IPS-NIHi7 (cell line): ENCODE data around the gene SPDYE1.
"Not testable (repeated sequence)": the region's sequence is repeated elsewhere in the genome, so short reads cannot be mapped to it uniquely, and the experiment has no call there.

Experiments used
- DNase-seq: peaks from one replicate; pipeline ENCODE4 v3.0.0; 2012; ENCODE audit warnings: mixed read lengths; ENCODE audit errors: extremely low spot score

Gene SPDYE1

DNA sequence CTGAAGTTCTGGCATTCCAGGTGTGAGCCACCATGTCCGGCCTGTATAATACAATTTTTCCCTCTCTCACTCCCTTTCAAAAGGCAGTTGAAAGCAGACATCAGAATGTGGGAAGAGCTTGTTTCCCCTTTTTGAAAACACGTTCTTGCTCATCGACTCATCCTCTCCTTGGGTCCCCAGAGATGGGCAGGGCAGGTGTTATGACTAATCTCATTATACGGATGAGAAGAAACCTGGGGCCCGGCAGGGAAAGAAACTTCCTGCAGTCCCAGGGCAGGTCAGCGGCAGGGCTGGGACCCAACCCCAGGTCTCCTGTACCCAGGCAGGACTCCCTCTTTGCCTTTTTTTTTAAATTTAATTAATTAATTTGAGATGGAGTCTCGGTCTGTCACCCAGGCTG, 4.8 kb upstream of the SPDYE1 start:
- DNase-seq, result not testable (repeated sequence)

DNA sequence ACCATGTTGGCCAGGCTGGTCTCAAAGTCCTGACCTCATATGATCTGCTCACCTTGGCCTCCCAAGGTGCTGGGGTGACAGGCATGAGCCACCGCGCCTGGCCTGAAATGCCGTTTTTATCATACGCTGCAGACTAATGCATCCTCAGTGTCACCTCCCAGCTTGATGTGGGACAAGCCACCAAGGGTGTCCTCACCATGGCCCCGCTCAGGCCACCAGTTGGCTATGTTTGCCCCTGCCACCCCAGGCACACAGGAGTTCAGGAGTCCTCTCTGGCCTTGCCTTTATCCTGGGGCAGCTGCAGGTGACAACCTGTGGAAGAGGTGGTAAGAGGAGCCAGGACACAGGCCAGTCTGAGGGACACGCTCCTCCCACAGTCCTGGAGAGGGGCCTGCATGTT, 3.0 kb upstream of the SPDYE1 start:
- not testable (repeated sequence) for DNase-seq

DNA sequence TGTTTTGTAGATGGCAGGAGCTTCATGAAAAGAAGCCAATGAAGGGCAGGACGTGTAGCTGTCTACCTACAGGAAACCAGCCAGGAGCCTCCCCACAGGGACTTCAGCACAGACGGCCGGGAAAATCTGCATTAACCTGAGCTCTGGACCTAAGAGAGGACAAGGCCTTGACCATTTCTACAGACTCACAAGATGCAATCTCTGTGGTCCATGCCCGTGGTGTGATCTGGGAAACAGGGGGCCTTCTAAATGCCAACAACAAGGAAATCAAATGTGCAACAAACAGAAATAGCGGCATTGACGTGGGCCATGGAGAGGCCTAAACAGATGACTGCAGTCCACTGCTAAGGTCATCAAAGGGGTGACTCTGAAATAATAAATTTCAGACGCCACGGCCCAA, 14.4 kb downstream of the SPDYE1 start:
- DNase-seq, result not testable (repeated sequence)

- not testable (repeated sequence) for DNase-seq
These were observed 17.4 kb downstream of the SPDYE1 start for GRCh38 chr7:44015090-44015489.

DNA sequence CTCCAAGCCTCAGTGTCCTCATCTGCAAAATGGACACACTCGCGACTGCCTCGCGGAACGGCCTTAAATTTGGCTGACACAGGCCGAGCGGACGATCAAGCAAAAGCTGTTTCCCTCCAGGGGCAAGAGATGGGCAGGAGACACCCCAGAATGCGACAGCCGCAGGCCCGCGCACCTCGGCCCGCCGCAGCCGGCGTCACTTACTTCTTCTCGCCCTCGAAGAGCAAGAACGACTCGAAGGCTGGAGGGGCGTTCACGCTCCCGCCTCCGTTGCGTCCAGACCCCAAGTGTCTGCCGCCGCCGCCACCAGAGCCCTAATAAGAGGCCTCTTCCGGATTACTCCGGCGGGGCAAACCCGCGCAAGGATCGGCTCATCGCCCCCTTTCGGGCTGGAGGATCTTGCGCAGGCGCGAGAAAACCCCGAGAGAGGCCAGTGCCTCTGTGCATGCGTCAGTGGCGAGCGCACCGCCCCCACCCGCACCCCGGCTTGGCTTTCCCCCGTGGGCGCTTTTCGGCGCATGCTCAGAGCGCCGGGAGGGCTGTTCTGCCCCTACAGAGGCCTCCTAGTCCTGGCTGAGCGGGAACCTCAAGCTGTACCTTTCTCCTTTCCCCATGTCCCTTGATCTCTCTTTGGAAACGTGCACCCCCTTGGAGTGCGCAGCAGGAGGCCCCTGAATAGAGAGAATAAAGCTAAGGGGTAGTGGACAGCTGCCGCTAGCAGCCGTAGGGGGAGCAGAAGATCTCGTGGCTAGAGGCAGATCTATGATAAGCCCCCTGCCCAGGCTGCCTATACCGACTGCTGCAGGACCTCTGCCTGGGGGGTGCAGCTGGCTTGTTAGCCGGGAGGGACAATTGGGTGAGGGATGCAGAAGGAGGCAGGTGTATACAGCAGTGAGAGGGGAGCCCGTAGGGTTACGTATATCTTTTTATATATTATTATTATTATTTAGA, 21.4 kb downstream of the SPDYE1 start:
- DNase-seq, result peak; percentile 96

DNA sequence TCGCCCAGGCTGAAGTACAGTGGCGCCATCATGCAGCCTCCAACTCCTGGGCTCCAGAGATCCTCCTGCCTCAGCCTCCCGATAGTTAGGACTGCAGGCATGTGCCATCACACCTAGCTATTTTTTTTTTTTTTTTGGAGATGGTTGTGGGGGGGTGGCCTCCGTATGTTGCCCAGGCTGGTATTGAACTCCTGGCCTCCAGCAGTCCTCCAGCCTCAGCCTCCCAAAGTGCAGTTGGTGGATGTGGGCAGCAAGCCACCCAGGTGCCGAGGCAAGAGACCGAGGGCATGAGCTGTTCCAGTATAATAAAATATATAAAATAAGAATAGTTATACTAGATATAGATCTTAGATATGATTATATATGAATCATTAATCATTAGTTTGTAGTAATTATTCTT, 22.1 kb downstream of the SPDYE1 start:
- not testable (repeated sequence) for DNase-seq

DNA sequence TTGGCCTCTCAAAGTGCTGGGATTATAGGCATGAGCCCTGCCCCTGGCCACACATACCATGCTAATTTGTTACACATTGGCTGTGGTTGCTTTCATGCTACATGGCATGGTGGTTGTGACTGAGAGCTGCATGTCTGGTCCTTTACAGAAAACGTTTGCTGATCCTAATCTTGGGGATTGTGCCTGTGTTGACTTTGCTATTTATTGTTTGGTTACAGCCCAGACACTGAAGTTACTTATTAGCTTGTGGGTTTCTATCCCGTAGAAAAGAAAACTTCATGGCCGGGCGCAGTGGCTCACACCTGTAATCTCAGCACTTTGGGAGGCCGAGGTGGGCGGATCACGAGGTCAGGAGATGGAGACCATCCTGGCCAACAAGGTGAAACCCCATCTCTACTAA, 24.4 kb downstream of the SPDYE1 start:
- not testable (repeated sequence) for DNase-seq

GRCh38 chr7:44022796-44023467, 25.2 kb downstream of the SPDYE1 start:
- not testable (repeated sequence) for DNase-seq

- not testable (repeated sequence) for DNase-seq
These were observed 31.7 kb downstream of the SPDYE1 start for GRCh38 chr7:44029433-44029832.

DNA sequence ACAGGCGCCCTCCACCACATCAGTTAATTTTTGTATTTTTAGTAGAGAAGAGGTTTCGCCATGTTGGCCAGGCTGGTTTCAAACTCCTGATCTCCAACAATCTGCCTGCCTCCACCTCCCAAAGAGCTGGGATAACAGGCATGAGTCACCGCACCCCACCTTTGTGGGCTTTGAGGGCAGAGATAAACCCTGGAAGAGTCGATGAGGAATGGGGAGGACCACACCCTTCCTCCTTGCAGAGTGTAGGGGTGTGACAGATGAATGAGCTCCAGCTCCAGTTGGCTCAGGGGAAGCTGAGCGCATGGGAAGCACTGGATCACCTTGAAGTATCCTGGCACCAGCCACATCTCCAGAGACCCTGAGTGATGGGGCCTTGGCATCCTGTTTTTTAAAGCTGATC, 32.3 kb downstream of the SPDYE1 start:
- not testable (repeated sequence) for DNase-seq

DNA sequence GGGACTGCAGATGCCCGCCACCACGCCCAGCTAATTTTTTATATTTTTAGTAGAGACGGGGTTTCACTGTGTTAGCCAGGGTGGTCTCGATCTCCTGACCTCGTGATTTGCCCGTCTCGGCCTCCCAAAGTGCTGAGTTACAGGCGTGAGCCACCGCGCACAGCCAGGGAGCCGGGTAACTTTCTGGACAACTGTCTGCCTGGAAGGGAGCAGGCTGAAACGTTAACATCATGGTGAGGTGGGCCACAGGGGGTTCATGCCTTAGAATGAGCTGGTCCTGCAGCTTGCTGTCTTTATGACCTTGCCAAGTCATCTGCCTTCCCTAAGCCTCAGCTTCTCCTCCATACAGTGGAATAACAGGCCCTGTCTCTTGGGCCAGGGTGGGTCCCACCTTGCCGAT, 33.6 kb downstream of the SPDYE1 start:
- DNase-seq, result not testable (repeated sequence)

- DNase-seq, result not testable (repeated sequence)
These were observed 34.3 kb downstream of the SPDYE1 start for GRCh38 chr7:44032031-44032430.

DNA sequence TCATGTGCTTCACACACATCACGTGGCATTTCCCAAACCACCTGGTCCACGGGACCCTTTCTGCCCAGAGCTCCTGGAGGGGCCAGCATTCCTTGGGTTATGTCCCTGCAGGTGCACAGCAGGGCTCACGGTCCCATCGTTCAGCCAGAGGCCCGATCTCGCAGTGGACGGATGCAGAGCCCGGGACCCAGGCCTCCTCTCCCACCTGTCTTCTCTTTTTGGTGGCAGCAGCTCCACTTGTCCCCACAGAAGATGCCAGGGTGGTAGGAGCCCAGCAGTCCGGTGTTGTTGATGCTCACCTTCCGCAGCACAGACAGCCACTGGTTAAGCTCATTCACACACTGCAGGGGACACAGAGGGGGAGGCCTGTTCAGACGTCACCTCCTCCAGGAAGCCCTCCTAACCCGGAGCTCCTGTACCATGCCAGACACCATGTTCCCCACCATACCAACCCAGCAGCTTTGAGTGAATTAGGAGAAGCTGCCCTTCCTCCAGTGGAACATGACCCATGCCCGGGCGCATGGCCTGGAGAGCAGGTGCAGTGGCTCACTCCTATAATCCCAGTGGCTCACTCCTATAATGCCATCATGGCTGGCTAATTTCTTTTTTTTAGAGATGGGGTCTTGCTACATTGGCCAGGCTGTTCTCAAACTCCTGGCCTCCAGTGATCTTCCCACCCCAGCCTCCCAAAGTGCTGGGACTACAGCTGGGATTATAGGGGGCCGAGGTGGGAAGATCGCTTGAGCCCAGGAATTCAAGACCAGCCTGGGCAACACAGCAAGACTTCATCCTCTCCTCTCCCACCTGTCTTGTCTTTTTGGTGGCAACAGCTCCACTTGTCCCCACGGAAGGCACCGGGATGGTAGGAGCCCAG, 36.5 kb downstream of the SPDYE1 start:
- DNase-seq, result not testable (repeated sequence)

- not testable (repeated sequence) for DNase-seq
These were observed 38.7 kb downstream of the SPDYE1 start for GRCh38 chr7:44036364-44036763.

DNA sequence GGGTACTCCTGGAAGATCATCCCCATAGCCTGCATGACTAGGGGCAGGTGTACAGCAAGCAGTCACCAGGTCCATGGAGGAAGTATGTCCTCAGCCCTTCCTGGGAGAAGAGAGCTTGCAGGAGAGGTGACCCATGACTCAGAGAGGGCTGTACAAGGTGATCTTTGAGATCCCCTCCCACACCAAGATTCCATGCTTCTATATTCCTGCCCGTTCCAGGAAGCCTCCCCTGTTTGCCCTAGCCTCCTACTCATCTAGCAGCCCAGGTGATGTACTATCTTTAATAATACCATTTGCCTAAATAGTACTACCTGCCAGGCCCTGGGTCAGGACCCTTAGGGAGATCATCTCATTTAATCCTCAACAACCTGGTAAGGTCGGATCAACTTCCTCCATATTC, 40.3 kb downstream of the SPDYE1 start:
- not testable (repeated sequence) for DNase-seq

DNA sequence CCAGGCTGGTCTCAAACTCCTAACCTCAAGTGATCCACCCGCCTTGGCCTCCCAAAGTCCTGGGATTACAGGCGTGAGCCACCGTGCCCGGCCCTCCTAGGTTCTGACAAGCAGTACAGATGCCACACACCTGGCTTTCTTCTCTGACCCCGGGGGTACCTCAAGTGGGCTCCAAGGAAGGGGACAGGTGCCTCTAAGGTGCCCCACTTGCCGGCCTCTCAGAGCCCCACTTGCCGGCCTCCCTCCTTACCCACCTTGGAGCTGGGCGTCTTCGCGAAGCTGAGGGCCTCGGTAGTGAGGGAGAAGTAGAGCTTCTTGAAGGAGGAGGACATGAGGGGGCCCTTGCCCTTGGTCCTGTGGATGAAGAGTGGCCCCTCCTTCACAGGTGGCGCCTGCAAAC, 40.9 kb downstream of the SPDYE1 start:
- not testable (repeated sequence) for DNase-seq

GRCh38 chr7:44038961-44039558, 41.4 kb downstream of the SPDYE1 start:
- DNase-seq, result peak; percentile 43

DNA sequence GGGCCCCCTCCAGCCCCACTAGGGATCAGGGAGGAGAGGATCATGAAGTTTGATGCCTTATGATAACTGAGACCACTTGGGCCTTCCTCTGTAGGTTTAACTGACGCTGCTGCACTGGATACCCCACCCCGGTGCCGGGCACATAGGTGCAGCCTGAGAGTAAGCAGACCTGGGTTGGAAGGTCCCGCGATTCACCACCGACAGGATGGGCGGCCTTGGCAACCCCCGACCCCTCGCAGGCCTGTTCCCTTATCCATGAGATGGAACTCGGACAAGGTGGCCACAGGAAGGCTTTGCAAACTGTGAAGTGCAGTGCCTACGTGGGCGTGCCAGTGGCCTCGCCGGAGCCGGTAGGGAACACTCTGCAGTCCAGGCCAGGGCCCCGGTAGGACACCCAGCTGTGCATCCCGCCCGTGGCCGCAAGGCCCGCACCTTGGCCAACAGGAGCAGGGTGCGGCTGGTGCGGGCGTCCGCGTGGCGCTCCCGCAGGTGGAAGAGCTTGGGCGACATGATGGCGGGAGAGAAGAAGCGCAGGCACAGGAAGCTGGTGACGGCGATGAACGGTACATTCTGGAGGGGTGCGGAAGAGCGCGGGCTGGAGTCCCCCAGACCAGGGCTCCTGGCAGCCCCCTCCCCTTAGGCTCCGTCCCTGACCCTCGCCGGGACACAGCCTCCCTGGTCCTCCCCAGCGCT, 42.2 kb downstream of the SPDYE1 start:
- DNase-seq, result not testable (repeated sequence)

DNA sequence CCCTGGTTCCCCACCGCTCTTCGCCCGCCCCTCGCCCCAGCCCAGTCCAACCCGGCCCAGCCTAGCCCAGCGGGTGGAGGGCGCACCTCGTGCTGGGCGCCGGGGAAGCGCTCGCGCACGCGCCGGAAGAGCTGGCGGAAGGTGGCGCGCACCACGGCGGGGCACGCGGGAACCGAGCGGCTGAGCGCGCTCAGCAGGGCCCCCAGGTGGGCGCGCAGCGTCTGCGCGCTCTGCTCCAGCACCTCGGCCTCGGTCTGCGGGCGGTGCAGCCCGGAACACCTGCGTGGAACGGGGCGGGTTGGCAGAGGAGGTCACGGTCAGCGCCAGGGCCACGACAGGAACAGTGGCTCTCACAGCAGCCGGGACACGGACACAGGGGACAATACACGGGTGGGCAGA, 42.8 kb downstream of the SPDYE1 start:
- not testable (repeated sequence) for DNase-seq

- no peak for DNase-seq
These were observed 44.5 kb downstream of the SPDYE1 start for GRCh38 chr7:44042221-44042620.

DNA sequence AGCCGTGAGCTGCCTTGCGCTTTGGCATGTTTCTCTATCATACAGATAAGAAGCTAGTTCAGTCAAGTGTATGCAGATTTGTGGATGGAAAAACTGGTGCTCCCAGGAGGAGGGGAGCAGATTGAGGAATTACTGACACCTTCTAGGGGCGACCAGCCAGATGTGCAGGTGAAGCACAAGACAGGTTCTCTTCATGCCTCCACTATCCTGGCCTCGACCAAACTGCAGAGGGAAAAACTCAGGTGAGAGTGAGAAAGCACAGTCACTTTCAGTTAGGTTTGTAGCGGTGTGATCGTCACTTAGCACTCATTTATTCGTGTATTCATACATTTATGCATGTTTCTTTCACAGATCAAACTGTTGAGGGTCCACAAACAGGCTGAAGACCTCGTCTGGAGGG, 46.2 kb downstream of the SPDYE1 start:
- DNase-seq, result no peak
